Endothelial cell of umbilical vein (primary cell): Measurements from ENCODE around the gene OLFML2B. TPM values are rescaled to one million over a fixed set of nuclear protein-coding genes. Genes with fewer than 3 reads are reported as not detected.

ENCODE experiments used
- BruUV-seq: library from RNA; stranded (reverse); fragments of 400-500 nt; replicated peaks from 2 replicates; lab custom pipeline; 2021; lab: Mats Ljungman, UMichigan
- CTCF ChIA-PET: fragments of 300-600, 350-600 bp; sonication (Branson Sonifier 250); formaldehyde crosslinking; loops from one replicate; lab custom pipeline; 2021; ENCODE audit warnings: antibody characterized with exemption, inconsistent platforms; lab: Charles Lee
- POLR2A ChIA-PET: fragments of 300-600, 350-600 bp; sonication (Branson Sonifier 250); formaldehyde crosslinking; loops from one replicate; lab custom pipeline; 2021; ENCODE audit warnings: antibody characterized with exemption, inconsistent platforms; lab: Charles Lee
- DNase-seq: peaks from one replicate; pipeline ENCODE4 v3.0.0-alpha.2; 2011; ENCODE audit warnings: low read depth, low spot score
- FAIRE-seq: peaks from 2 replicates; lab custom pipeline; 2011; peaks lifted over from hg19 to GRCh38; lab: Jason Lieb, UNC
- H2AFZ ChIP-seq: 2 replicates; pipeline ENCODE4 v1.6.0; 2012; ENCODE audit warnings: low read depth, low read length, control low read depth, inconsistent platforms
- H3K27ac ChIP-seq: 2 replicates; pipeline ENCODE4 v1.5.1; 2011; ENCODE audit warnings: low read depth, mild to moderate bottlenecking, control low read depth, low read length, moderate library complexity; ENCODE audit not compliant: insufficient read depth
- H3K27me3 ChIP-seq, 2 experiments: 2 replicates each; pipeline versions ENCODE4 v1.6.0 to v1.6.1; 2011; ENCODE audit warnings: low read length in 2 of 2, mixed read lengths in 1 of 2; ENCODE audit not compliant: control insufficient read depth in 2 of 2, insufficient read depth in 2 of 2
- H3K36me3 ChIP-seq, 2 experiments: 2 replicates in 1 of 2; 3 replicates in 1 of 2; pipeline ENCODE4 v1.5.1; 2011; ENCODE audit warnings: low read length in 2 of 2, mild to moderate bottlenecking in 1 of 2, moderate library complexity in 1 of 2; ENCODE audit not compliant: control insufficient read depth in 2 of 2, insufficient read depth in 2 of 2; ENCODE audit errors: extremely low read depth in 1 of 2
- H3K4me1 ChIP-seq: 3 replicates; pipeline ENCODE4 v1.5.1; 2011; ENCODE audit warnings: mild to moderate bottlenecking, low read length; ENCODE audit not compliant: control insufficient read depth, insufficient read depth; ENCODE audit errors: extremely low read depth
- H3K4me2 ChIP-seq: 2 replicates; pipeline ENCODE4 v1.6.1; 2011; ENCODE audit warnings: low read length, control low read depth, mixed read lengths; ENCODE audit not compliant: insufficient read depth
- H3K4me3 ChIP-seq, 3 experiments: fragments of 200-600 bp in 1 of 3; sonication (generic), shearing (Covaris generic) in 1 of 3; replicated peaks in 1 of 3; 2 replicates each; pipeline ENCODE4 v1.5.1; 2011 to 2016; ENCODE audit warnings: control low read depth in 3 of 3, low read length in 3 of 3, mild to moderate bottlenecking in 2 of 3, inconsistent platforms in 1 of 3, low read depth in 1 of 3, moderate library complexity in 1 of 3; ENCODE audit not compliant: insufficient read depth in 1 of 3
- H3K79me2 ChIP-seq: 2 replicates; pipeline ENCODE4 v1.6.0; 2012; ENCODE audit warnings: low read length, inconsistent platforms; ENCODE audit not compliant: control insufficient read depth, insufficient read depth
- H3K9ac ChIP-seq: replicated peaks from 2 replicates; pipeline ENCODE3; 2011; ENCODE audit warnings: low read length, control low read depth; ENCODE audit not compliant: insufficient read depth; ENCODE audit errors: extremely low read depth
- H3K9me1 ChIP-seq: replicated peaks from 3 replicates; pipeline ENCODE4 v1.6.0; 2011; ENCODE audit warnings: mild to moderate bottlenecking, low read length; ENCODE audit not compliant: control insufficient read depth, insufficient read depth; ENCODE audit errors: extremely low read depth
- H3K9me3 ChIP-seq: replicated peaks from 2 replicates; pipeline ENCODE4 v1.5.1; 2012; ENCODE audit warnings: low read length, inconsistent platforms; ENCODE audit not compliant: control insufficient read depth, insufficient read depth
- H4K20me1 ChIP-seq: replicated peaks from 2 replicates; pipeline ENCODE3; 2011; ENCODE audit warnings: mild to moderate bottlenecking, low read length; ENCODE audit not compliant: control insufficient read depth, insufficient read depth; ENCODE audit errors: extremely low read depth
- EZH2 ChIP-seq: IDR thresholded peaks from 2 replicates; pipeline ENCODE4 v1.6.1; 2012; ENCODE audit warnings: borderline replicate concordance, low read depth, mild to moderate bottlenecking, moderate library complexity, low read length, inconsistent platforms; ENCODE audit not compliant: severe bottlenecking
- FOS ChIP-seq: IDR thresholded peaks from 2 replicates; pipeline ENCODE4 v1.6.1; 2011; ENCODE audit warnings: mild to moderate bottlenecking, low read length, moderate library complexity, borderline replicate concordance; ENCODE audit not compliant: insufficient read depth
- GATA2 ChIP-seq: IDR thresholded peaks from 2 replicates; pipeline ENCODE4 v1.7.0; 2011; ENCODE audit warnings: low read depth, mild to moderate bottlenecking, moderate library complexity, mixed read lengths, low read length; ENCODE audit not compliant: insufficient read length, insufficient read depth
- JUN ChIP-seq: IDR thresholded peaks from 2 replicates; pipeline ENCODE4 v1.6.1; 2011; ENCODE audit warnings: borderline replicate concordance, low read depth; ENCODE audit not compliant: insufficient read length, insufficient read depth
- MYC ChIP-seq: IDR thresholded peaks from one replicate; pipeline ENCODE4 v1.6.1; 2011; ENCODE audit warnings: mild to moderate bottlenecking, low read depth, low read length
- POLR2A ChIP-seq: IDR thresholded peaks from 2 replicates; pipeline ENCODE4 v1.6.1; 2012; ENCODE audit warnings: low read depth, mild to moderate bottlenecking, control low read depth, low read length
- POLR2AphosphoS5 ChIP-seq: IDR thresholded peaks from 2 replicates; pipeline ENCODE4 v1.6.1; 2012; ENCODE audit warnings: low read depth, mild to moderate bottlenecking, control low read depth, low read length, moderate library complexity; ENCODE audit not compliant: insufficient read depth
- dilution Hi-C: fragments of 300-500 bp; cut with MboI; formaldehyde crosslinking; loops from one replicate; pipeline ENCODE4 v1.15.0; 2019; ENCODE audit warnings: low sequenced_read_pairs; ENCODE audit not compliant: extremely low pct_ligation_motif_present
- intact Hi-C: fragments of 100-400 bp; cut with micrococcal nuclease; formaldehyde crosslinking; loops from one replicate; pipeline ENCODE4 v1.10.0; 2022
- polyA plus RNA-seq, 4 experiments: library from polyadenylated mRNA; depleted of rRNA in 3 of 4; stranded (reverse) in 3 of 4; unstranded in 1 of 4; fragments of >200 nt; gene quantifications; 2 replicates each; pipeline versions ENCODE4 v1.2.1 to v1.2.3, GENCODE V29; 2011 to 2012; ENCODE audit warnings: missing spikeins in 1 of 4
- total RNA-seq: library from RNA; stranded (reverse); gene quantifications from 2 replicates; pipeline ENCODE4 v1.2.3, GENCODE V29; 2021
- TF ChIP-seq, protein P1 (sequence below): IDR thresholded peaks from 2 replicates; pipeline ENCODE4 v1.6.1; 2011; ENCODE audit not compliant: insufficient read depth, insufficient read length
- TF ChIP-seq, protein P2 (sequence below), 2 donors: IDR thresholded peaks; 1 replicate in 1 of 2; 2 replicates in 1 of 2; pipeline ENCODE4 v1.5.1; 2011; ENCODE audit warnings: low read length in 2 of 2, mild to moderate bottlenecking in 2 of 2, moderate library complexity in 2 of 2, control low read depth in 1 of 2, inconsistent platforms in 1 of 2, low read depth in 1 of 2; ENCODE audit not compliant: insufficient read depth in 1 of 2; ENCODE audit errors: extremely low read depth in 1 of 2

Gene OLFML2B
- total and polyA plus RNA-seq, 2 donors (not counting 3 experiments of a cell fraction or from before 2014, with no cell fraction given): 0.58 to 0.62 TPM

DNA sequence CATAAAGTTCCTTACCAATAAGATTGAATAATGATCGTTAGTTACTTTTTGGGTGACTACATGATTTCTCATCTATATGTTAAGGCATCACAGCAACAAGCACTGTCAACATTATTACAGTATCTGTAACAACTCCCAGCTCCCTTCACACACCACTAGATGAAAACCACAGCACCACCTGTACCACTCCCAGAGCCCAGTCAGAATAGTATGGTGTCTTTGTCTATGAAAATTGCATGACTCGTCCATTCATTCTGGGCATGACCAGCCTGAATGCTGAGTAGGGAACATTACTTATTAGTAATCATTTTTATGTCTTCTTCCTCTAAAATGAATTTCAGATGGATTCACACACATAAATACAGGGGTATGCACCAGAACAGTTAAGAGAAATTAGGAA, 7.0 kb downstream of the OLFML2B start:
- no peak for FAIRE-seq
- H3K27me3 ChIP-seq: peaks cover 14 to 15% of the 10 kb centered on the region in 2 experiments
- H2AFZ ChIP-seq: no peak overlapping the region
- no peaks in the 10 kb centered on the region for H3K4me1 ChIP-seq
- no peak overlapping the region for H3K4me2 ChIP-seq
- DNase-seq: no peak
- no TSS peak for BruUV-seq
- CTCF ChIA-PET: interaction anchor here (1.0 kb wide), 2 partner anchors 30 to 224 kb away, joined by 3 read pairs; no protein-coding TSS in a partner anchor
- TF ChIP-seq JUN: no peak
- no peak for TF ChIP-seq EZH2
- TF ChIP-seq, protein P1, sequence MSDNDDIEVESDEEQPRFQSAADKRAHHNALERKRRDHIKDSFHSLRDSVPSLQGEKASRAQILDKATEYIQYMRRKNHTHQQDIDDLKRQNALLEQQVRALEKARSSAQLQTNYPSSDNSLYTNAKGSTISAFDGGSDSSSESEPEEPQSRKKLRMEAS: no peak
- no peak for TF ChIP-seq MYC
- no peak for TF ChIP-seq POLR2AphosphoS5
- no peak for TF ChIP-seq POLR2A
- no peak for TF ChIP-seq FOS
- no peaks in the 10 kb centered on the region for H3K9me1 ChIP-seq
- POLR2A ChIA-PET: no interaction called here
- H4K20me1 ChIP-seq: no peaks in the 10 kb centered on the region
- intact Hi-C loops (no loop called here), dilution Hi-C loops (no loop called here)
- H3K4me3 ChIP-seq: no peak overlapping the region
- H3K27ac ChIP-seq: no peak overlapping the region
- no peaks in the 10 kb centered on the region for H3K79me2 ChIP-seq
- no peaks in the 10 kb centered on the region for H3K9me3 ChIP-seq
- no peak overlapping the region for H3K9ac ChIP-seq
- H3K36me3 ChIP-seq: no peaks in the 10 kb centered on the region

DNA sequence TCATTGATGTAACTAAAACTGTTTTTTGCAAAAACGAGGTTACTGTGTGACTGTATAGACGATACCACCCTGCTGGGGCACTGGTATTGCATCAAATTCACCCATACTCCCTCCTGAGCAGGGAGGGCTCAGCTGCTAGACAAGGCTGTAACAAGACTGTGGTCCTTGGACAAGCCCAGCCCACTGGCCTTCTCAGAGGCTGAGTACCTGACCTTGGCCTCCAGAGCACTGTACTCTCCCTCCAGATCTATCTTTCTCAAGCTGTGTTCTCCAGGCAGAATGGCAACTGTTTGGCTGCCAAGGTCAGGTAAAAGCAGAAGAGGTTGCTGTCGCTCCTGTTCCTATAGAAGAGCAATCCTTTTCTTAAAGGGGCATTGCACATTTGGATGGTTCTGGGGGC, 8.5 kb downstream of the OLFML2B start:
- no peak overlapping the region for H2AFZ ChIP-seq
- dilution Hi-C loops: no loop called here
- no peaks in the 10 kb centered on the region for H3K4me1 ChIP-seq
- DNase-seq: no peak
- H3K4me2 ChIP-seq: no peak overlapping the region
- ChIA-PET POLR2A (no interaction called here), CTCF (interaction anchor here (1.0 to 1.7 kb wide), 2 partner anchors 9 to 22 kb away, joined by 4 to 5 read pairs; partner anchors contain the start of gene OLFML2B)
- intact Hi-C loops: no loop called here
- H4K20me1 ChIP-seq: no peaks in the 10 kb centered on the region
- no peak overlapping the region for H3K27ac ChIP-seq
- H3K9me1 ChIP-seq: no peaks in the 10 kb centered on the region
- BruUV-seq: no TSS peak
- H3K9ac ChIP-seq: no peak overlapping the region
- no peak for FAIRE-seq
- peaks cover 14 to 15% of the 10 kb centered on the region in 2 experiments for H3K27me3 ChIP-seq
- no peak overlapping the region for H3K4me3 ChIP-seq
- no peak for TF ChIP-seq GATA2
- TF ChIP-seq EZH2: no peak
- no peak for TF ChIP-seq POLR2A
- TF ChIP-seq JUN: no peak
- TF ChIP-seq, protein P1: no peak
- TF ChIP-seq POLR2AphosphoS5: no peak
- TF ChIP-seq FOS: no peak
- TF ChIP-seq, protein P2, sequence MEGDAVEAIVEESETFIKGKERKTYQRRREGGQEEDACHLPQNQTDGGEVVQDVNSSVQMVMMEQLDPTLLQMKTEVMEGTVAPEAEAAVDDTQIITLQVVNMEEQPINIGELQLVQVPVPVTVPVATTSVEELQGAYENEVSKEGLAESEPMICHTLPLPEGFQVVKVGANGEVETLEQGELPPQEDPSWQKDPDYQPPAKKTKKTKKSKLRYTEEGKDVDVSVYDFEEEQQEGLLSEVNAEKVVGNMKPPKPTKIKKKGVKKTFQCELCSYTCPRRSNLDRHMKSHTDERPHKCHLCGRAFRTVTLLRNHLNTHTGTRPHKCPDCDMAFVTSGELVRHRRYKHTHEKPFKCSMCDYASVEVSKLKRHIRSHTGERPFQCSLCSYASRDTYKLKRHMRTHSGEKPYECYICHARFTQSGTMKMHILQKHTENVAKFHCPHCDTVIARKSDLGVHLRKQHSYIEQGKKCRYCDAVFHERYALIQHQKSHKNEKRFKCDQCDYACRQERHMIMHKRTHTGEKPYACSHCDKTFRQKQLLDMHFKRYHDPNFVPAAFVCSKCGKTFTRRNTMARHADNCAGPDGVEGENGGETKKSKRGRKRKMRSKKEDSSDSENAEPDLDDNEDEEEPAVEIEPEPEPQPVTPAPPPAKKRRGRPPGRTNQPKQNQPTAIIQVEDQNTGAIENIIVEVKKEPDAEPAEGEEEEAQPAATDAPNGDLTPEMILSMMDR (IDR thresholded peaks at IDR 0.05; ENCODE audit: extremely low read depth in 1 of 2, insufficient read depth in 1 of 2, low read depth in 1 of 2, low read length in 2 of 2): no peak
- TF ChIP-seq MYC: no peak
- H3K36me3 ChIP-seq: no peaks in the 10 kb centered on the region
- no peaks in the 10 kb centered on the region for H3K79me2 ChIP-seq
- no peaks in the 10 kb centered on the region for H3K9me3 ChIP-seq
